Liver (tissue), 3 donors: ENCODE data around the gene PPP2R5C.
"Not testable (repeated sequence)": the region's sequence is repeated elsewhere in the genome, so short reads cannot be mapped to it uniquely, and the experiment has no call there.

Source experiments
- HNF4A ChIP-seq, 2 donors: conservative IDR thresholded peaks; 2 replicates each; pipeline ENCODE4 v1.6.1; 2016; ENCODE audit warnings: antibody characterized with exemption in 2 of 2, mild to moderate bottlenecking in 2 of 2
- TF ChIP-seq, protein P1 (sequence below): fragments of 150-350 bp; IDR thresholded peaks from 2 replicates; pipeline ENCODE4 v1.5.1; 2017; ENCODE audit warnings: improper control_type of control experiment, low read depth, low read length; ENCODE audit not compliant: missing input control
- donor health status: healthy.
- donor health status: healthy.

DNA sequence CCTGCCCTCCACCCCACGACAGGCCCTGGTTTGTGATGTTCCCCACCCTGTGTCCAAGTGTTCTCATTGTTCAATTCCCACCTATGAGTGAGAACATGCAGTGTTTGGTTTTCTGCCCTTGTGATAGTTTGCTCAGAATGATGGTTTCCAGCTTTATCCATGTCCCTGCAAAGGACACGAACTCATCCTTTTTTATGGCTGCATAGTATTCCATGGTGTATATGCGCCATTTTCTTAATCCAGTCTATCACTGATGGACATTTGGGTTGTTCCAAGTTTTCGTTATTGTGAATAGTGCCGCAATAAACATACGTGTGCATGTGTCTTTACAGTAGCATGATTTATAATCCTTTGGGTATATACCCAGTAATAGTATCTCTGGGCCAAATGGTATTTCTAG is 17.1 kb upstream of the PPP2R5C start:
- TF ChIP-seq, protein P1, sequence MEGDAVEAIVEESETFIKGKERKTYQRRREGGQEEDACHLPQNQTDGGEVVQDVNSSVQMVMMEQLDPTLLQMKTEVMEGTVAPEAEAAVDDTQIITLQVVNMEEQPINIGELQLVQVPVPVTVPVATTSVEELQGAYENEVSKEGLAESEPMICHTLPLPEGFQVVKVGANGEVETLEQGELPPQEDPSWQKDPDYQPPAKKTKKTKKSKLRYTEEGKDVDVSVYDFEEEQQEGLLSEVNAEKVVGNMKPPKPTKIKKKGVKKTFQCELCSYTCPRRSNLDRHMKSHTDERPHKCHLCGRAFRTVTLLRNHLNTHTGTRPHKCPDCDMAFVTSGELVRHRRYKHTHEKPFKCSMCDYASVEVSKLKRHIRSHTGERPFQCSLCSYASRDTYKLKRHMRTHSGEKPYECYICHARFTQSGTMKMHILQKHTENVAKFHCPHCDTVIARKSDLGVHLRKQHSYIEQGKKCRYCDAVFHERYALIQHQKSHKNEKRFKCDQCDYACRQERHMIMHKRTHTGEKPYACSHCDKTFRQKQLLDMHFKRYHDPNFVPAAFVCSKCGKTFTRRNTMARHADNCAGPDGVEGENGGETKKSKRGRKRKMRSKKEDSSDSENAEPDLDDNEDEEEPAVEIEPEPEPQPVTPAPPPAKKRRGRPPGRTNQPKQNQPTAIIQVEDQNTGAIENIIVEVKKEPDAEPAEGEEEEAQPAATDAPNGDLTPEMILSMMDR: not testable (repeated sequence)
- TF ChIP-seq HNF4A (conservative IDR thresholded peaks at IDR 0.05): not testable (repeated sequence)
